ENCODE data around the gene XRN1.

Gene XRN1, protein sequence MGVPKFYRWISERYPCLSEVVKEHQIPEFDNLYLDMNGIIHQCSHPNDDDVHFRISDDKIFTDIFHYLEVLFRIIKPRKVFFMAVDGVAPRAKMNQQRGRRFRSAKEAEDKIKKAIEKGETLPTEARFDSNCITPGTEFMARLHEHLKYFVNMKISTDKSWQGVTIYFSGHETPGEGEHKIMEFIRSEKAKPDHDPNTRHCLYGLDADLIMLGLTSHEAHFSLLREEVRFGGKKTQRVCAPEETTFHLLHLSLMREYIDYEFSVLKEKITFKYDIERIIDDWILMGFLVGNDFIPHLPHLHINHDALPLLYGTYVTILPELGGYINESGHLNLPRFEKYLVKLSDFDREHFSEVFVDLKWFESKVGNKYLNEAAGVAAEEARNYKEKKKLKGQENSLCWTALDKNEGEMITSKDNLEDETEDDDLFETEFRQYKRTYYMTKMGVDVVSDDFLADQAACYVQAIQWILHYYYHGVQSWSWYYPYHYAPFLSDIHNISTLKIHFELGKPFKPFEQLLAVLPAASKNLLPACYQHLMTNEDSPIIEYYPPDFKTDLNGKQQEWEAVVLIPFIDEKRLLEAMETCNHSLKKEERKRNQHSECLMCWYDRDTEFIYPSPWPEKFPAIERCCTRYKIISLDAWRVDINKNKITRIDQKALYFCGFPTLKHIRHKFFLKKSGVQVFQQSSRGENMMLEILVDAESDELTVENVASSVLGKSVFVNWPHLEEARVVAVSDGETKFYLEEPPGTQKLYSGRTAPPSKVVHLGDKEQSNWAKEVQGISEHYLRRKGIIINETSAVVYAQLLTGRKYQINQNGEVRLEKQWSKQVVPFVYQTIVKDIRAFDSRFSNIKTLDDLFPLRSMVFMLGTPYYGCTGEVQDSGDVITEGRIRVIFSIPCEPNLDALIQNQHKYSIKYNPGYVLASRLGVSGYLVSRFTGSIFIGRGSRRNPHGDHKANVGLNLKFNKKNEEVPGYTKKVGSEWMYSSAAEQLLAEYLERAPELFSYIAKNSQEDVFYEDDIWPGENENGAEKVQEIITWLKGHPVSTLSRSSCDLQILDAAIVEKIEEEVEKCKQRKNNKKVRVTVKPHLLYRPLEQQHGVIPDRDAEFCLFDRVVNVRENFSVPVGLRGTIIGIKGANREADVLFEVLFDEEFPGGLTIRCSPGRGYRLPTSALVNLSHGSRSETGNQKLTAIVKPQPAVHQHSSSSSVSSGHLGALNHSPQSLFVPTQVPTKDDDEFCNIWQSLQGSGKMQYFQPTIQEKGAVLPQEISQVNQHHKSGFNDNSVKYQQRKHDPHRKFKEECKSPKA (N-terminal part only)

GRCh38 chr3:142447852-142448823, at the start of gene XRN1:
XRN1 (minus strand) TSS chr3:142448037; CDS start chr3:142447944, 93 bp downstream.
- Mint-ChIP-seq H3K36me3 (peaks cover 17% of the 10 kb centered on the region), H3K27me3 (no peaks in the 10 kb centered on the region), H3K4me3 (peak within 1 kb of the TSS; percentile 99), H3K9me3 (no peaks in the 10 kb centered on the region), H3K27ac (peak within 1 kb of the TSS; percentile 100), H3K4me1 (peaks cover 42% of the 10 kb centered on the region)

DNA sequence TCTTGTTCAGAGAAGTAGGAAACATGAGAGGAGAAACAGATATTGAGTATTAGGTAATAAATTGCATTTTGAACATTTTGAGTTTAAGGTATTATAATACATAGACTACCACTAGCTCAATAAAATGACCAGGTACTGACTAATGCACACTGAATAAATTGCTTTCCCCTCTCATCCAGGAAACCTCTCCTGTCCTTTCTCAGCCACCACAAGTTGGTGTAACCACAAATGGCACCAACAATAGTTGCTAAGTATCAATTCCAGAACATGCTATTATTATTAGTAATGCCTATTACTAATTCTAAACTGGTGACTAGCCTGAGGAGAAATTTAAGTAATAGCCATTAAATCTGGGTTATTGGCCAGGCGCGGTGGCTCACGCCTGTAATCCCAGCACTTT, 47.3 kb upstream of the XRN1 start:
- no peaks in the 10 kb centered on the region for H3K27me3 Mint-ChIP-seq
- peaks cover 45% of the 10 kb centered on the region for H3K36me3 Mint-ChIP-seq
- no peak overlapping the region for H3K27ac Mint-ChIP-seq
- no peaks in the 10 kb centered on the region for H3K9me3 Mint-ChIP-seq
- H3K4me1 Mint-ChIP-seq = peaks cover 14% of the 10 kb centered on the region
- no peak overlapping the region for H3K4me3 Mint-ChIP-seq

GRCh38 chr3:142492184-142492583, 44.3 kb upstream of the XRN1 start:
- H3K36me3 Mint-ChIP-seq = peaks cover 53% of the 10 kb centered on the region
- H3K27me3 Mint-ChIP-seq = no peaks in the 10 kb centered on the region
- H3K4me3 Mint-ChIP-seq = no peak overlapping the region
- no peaks in the 10 kb centered on the region for H3K9me3 Mint-ChIP-seq
- no peak overlapping the region for H3K27ac Mint-ChIP-seq
- H3K4me1 Mint-ChIP-seq = no peaks in the 10 kb centered on the region

DNA sequence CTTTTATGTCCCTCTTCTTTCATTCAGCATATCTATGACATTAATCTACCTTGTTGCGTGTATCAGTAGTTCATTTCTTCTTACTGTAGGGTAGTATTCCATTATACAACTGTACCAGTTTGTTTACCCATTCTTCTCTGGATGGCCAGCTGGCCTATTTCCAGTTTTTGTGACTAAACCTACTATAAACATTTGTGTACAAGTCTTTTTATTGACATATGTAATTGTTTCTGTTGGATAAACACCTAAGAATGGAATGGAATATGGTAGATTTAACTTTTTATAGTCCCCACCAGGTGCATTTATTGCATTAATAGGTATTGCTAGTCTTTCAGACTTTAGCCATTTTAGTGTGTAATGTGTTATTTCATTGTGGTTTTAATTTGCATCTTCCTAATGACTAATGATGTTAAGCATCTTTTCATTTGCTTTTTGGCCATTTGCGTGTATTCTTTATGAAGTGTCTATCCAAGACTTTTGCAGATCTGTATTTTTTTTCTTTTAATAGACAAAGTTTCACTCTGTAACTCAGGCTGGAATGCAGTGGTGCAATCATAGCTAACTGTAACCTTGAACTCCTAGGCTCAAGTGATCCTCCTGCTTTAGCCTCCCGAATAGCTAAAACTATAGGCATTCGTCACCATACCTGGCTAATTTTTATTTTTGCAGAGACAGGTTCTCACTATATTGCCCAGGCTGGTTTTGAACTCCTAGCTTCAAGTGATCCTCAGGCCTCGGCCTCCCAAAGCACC, 41.9 kb upstream of the XRN1 start:
- H3K9me3 Mint-ChIP-seq = no peaks in the 10 kb centered on the region
- H3K36me3 Mint-ChIP-seq = peaks cover 57% of the 10 kb centered on the region
- no peaks in the 10 kb centered on the region for H3K4me1 Mint-ChIP-seq
- no peak overlapping the region for H3K4me3 Mint-ChIP-seq
- no peaks in the 10 kb centered on the region for H3K27me3 Mint-ChIP-seq
- no peak overlapping the region for H3K27ac Mint-ChIP-seq

DNA sequence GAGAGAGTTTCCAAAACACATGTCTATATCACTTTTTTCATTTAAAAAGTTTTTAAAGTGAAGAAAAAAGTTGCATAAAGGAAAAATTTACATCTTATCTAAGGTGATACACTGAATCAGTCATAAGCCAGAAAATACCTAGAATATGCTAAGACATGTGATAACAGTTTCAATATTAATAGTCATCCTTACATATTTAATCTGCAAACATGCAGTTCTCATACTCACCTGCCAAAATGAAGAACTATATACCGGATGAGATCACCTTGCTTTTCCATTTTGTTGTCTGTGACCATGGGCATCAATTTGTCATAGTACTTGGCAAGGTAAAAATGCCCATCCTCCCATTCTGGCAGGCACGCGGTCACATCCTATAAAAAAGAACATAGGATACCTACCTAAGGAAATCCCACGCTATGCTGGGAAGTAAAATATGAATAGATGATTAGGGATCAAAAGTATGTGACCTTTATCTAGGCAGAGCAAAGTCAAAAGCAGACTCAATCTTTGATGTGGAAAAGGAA, 37.1 kb upstream of the XRN1 start:
- no peaks in the 10 kb centered on the region for H3K27me3 Mint-ChIP-seq
- peak overlapping the region; percentile 52 for H3K27ac Mint-ChIP-seq
- peaks cover 51% of the 10 kb centered on the region for H3K36me3 Mint-ChIP-seq
- H3K4me1 Mint-ChIP-seq = no peaks in the 10 kb centered on the region
- no peaks in the 10 kb centered on the region for H3K9me3 Mint-ChIP-seq
- no peak overlapping the region for H3K4me3 Mint-ChIP-seq

GRCh38 chr3:142481196-142481595, 33.4 kb upstream of the XRN1 start:
- H3K27me3 Mint-ChIP-seq = no peaks in the 10 kb centered on the region
- H3K4me3 Mint-ChIP-seq = no peak overlapping the region

GRCh38 chr3:142470826-142471225, 23.0 kb upstream of the XRN1 start:
- Mint-ChIP-seq H3K27ac (peak overlapping the region; percentile 43), H3K9me3 (no peaks in the 10 kb centered on the region), H3K27me3 (no peaks in the 10 kb centered on the region), H3K4me3 (no peak overlapping the region), H3K4me1 (no peaks in the 10 kb centered on the region), H3K36me3 (peaks cover 16% of the 10 kb centered on the region)

More at GRCh38 chr3:142481196-142481595, 33.4 kb upstream of the XRN1 start:
- peaks cover 5% of the 10 kb centered on the region for H3K9me3 Mint-ChIP-seq
- peaks cover 39% of the 10 kb centered on the region for H3K36me3 Mint-ChIP-seq
- no peaks in the 10 kb centered on the region for H3K4me1 Mint-ChIP-seq
- H3K27ac Mint-ChIP-seq = no peak overlapping the region

GRCh38 chr3:142468456-142468855, 20.6 kb upstream of the XRN1 start:
- peaks cover 12% of the 10 kb centered on the region for H3K36me3 Mint-ChIP-seq
- H3K9me3 Mint-ChIP-seq = no peaks in the 10 kb centered on the region
- no peak overlapping the region for H3K4me3 Mint-ChIP-seq
- H3K4me1 Mint-ChIP-seq = no peaks in the 10 kb centered on the region
- no peaks in the 10 kb centered on the region for H3K27me3 Mint-ChIP-seq
- no peak overlapping the region for H3K27ac Mint-ChIP-seq

GRCh38 chr3:142467768-142468167, 19.9 kb upstream of the XRN1 start:
- H3K9me3 Mint-ChIP-seq = no peaks in the 10 kb centered on the region
- H3K27me3 Mint-ChIP-seq = no peaks in the 10 kb centered on the region
- no peaks in the 10 kb centered on the region for H3K4me1 Mint-ChIP-seq
- no peak overlapping the region for H3K4me3 Mint-ChIP-seq
- H3K27ac Mint-ChIP-seq = no peak overlapping the region
- H3K36me3 Mint-ChIP-seq = peaks cover 9% of the 10 kb centered on the region

- peaks cover 10% of the 10 kb centered on the region for H3K36me3 Mint-ChIP-seq
These were observed 12.9 kb upstream of the XRN1 start for GRCh38 chr3:142460689-142461088.

GRCh38 chr3:142459929-142460328, 12.1 kb upstream of the XRN1 start:
- Mint-ChIP-seq H3K27ac (no peak overlapping the region), H3K9me3 (no peaks in the 10 kb centered on the region), H3K36me3 (peaks cover 15% of the 10 kb centered on the region)

More at GRCh38 chr3:142460689-142461088, 12.9 kb upstream of the XRN1 start:
- Mint-ChIP-seq H3K9me3 (no peaks in the 10 kb centered on the region), H3K4me1 (no peaks in the 10 kb centered on the region), H3K27me3 (no peaks in the 10 kb centered on the region), H3K4me3 (no peak overlapping the region), H3K27ac (no peak overlapping the region)

DNA sequence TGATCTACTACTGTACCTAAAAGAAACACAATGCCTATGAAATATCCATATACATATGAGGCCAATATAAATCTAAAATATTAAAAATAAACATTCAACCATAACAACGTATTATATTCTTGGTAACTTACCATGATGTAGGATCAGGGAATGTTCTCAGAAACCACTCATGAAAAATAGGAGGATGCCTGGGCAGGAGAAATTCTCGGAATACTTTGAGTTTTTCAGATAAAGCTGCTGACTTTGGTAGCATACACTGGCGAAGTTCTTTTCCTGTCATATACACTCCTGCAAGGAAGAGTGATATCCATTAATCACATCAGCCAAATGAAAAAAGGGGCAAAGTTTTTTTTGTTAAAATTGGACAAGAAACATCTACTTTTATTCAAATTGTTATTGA, 11.3 kb upstream of the XRN1 start:
- Mint-ChIP-seq H3K36me3 (peaks cover 16% of the 10 kb centered on the region), H3K27ac (no peak overlapping the region)

More at GRCh38 chr3:142459929-142460328, 12.1 kb upstream of the XRN1 start:
- no peak overlapping the region for H3K4me3 Mint-ChIP-seq
- no peaks in the 10 kb centered on the region for H3K4me1 Mint-ChIP-seq
- H3K27me3 Mint-ChIP-seq = no peaks in the 10 kb centered on the region

DNA sequence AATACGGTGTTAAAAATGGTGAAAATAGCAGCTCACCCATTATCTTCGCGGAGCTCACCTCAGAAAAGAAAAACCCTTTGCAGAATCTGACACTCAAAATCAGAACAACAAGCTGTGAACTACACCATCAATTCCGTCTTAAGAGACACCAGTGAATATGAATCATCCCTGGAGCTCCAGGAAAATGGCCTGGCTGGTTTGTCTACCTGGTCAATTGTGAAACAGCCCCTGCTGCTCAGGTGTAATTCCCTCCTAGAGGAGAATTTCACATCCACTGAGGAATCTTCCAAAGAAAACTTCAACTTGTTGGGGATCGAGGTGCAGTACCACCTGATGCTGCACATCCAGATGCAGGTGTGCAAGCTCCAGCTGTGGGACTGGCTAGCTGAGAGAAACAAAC, 3.0 kb upstream of the XRN1 start:
- no peaks in the 10 kb centered on the region for H3K9me3 Mint-ChIP-seq
- H3K4me1 Mint-ChIP-seq = peaks cover 19% of the 10 kb centered on the region
- no peaks in the 10 kb centered on the region for H3K27me3 Mint-ChIP-seq
- no peak overlapping the region for H3K27ac Mint-ChIP-seq
- H3K36me3 Mint-ChIP-seq = peaks cover 22% of the 10 kb centered on the region
- H3K4me3 Mint-ChIP-seq = no peak overlapping the region

More for the DNA sequence above, 11.3 kb upstream of the XRN1 start:
- Mint-ChIP-seq H3K4me1 (no peaks in the 10 kb centered on the region), H3K27me3 (no peaks in the 10 kb centered on the region), H3K9me3 (no peaks in the 10 kb centered on the region), H3K4me3 (no peak overlapping the region)

All from activated naive CD4-positive, alpha-beta T cell treated with anti-CD3 and anti-CD28 coated beads, Interleukin-2, amount 50 U/mL, for 24 hours (primary cell).